Keratinocyte (primary cell): ENCODE results near the gene SOCS6.

Experiments
- CTCF ChIP-seq, 3 experiments: IDR thresholded peaks in 1 of 3; conservative IDR thresholded peaks in 1 of 3; optimal IDR thresholded peaks in 1 of 3; 2 replicates in 2 of 3; 3 replicates in 1 of 3; pipeline versions ENCODE3 to v1.5.1; 2011; ENCODE audit warnings: low read length in 3 of 3, mild to moderate bottlenecking in 3 of 3, moderate library complexity in 2 of 3, control low read depth in 1 of 3, inconsistent platforms in 1 of 3; ENCODE audit not compliant: insufficient read depth in 2 of 3; ENCODE audit errors: extremely low read depth in 1 of 3
- EZH2 ChIP-seq: IDR thresholded peaks from one replicate; pipeline ENCODE4 v1.6.1; 2012; ENCODE audit warnings: inconsistent platforms, mild to moderate bottlenecking, low read length, moderate library complexity

GRCh38 chr18:70359071-70359470, 70.2 kb downstream of the SOCS6 start:
- TF ChIP-seq CTCF (optimal IDR thresholded peaks at IDR 0.05 in 1 of 3, IDR thresholded peaks at IDR 0.05 in 1 of 3, conservative IDR thresholded peaks at IDR 0.05 in 1 of 3; ENCODE audit: extremely low read depth in 1 of 3, insufficient read depth in 2 of 3, low read length in 3 of 3) (no peak), EZH2 (no peak)
